ENCODE results near the gene TMEM141.

DNA sequence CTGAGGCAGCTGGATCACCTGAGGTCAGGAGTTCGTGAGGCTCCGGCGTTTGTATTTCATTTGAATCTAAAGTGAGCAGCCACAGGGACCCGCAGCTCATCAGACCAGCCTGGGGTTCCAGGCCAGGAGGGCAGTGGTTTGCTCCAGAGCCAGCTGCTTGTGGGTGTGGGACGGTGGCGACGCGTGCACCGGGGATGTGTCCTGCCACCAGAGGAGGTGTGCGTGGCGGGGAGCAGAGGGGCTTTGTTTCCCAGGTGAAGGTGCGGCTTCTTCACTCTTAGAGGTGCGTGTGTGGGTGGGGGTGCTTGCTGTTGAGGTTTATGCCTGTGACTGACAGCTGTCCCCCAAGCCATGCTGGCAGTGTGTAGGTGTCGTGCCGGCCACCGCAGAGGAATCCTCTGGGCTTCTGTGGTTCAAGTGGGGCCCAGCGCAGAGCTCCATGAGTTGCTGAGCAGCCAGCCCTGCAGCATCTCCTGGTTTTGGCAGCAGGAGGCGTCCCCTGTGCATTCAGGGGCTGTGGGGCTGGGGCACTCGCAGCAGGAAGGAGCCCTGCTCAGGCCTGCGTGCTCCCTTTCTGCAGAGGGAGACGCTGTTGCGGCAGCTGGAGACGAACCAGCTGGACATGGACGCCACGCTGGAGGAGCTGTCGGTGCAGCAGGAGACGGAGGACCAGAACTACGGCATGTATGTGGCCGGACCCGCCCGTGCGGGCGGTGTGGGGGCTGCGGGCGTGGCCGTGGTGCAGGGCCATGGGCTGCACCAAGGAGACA, 44.2 kb downstream of the TMEM141 start:
- TF ChIP-seq POLR2AphosphoS5 (IDR thresholded peaks at IDR 0.05; ENCODE audit: low read depth, low read length): no peak
- no peak for TF ChIP-seq FOXP2 (optimal IDR thresholded peaks at IDR 0.05; ENCODE audit: borderline replicate concordance, extremely low read depth, extremely low read length, insufficient read depth)
- TF ChIP-seq, protein P1, sequence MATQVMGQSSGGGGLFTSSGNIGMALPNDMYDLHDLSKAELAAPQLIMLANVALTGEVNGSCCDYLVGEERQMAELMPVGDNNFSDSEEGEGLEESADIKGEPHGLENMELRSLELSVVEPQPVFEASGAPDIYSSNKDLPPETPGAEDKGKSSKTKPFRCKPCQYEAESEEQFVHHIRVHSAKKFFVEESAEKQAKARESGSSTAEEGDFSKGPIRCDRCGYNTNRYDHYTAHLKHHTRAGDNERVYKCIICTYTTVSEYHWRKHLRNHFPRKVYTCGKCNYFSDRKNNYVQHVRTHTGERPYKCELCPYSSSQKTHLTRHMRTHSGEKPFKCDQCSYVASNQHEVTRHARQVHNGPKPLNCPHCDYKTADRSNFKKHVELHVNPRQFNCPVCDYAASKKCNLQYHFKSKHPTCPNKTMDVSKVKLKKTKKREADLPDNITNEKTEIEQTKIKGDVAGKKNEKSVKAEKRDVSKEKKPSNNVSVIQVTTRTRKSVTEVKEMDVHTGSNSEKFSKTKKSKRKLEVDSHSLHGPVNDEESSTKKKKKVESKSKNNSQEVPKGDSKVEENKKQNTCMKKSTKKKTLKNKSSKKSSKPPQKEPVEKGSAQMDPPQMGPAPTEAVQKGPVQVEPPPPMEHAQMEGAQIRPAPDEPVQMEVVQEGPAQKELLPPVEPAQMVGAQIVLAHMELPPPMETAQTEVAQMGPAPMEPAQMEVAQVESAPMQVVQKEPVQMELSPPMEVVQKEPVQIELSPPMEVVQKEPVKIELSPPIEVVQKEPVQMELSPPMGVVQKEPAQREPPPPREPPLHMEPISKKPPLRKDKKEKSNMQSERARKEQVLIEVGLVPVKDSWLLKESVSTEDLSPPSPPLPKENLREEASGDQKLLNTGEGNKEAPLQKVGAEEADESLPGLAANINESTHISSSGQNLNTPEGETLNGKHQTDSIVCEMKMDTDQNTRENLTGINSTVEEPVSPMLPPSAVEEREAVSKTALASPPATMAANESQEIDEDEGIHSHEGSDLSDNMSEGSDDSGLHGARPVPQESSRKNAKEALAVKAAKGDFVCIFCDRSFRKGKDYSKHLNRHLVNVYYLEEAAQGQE (IDR thresholded peaks at IDR 0.05; ENCODE audit: insufficient read depth in 1 of 2, low read depth in 2 of 2, low read length in 2 of 2): no peak
- TF ChIP-seq TAF1 (IDR thresholded peaks at IDR 0.05; ENCODE audit: borderline replicate concordance, insufficient read depth, low read length): no peak

All from PFSK-1 (cell line).